Lung (tissue), 12 donors: Measurements from ENCODE around the gene PGD. TPM values are rescaled to one million over a fixed set of nuclear protein-coding genes. Genes with fewer than 3 reads are reported as not detected.

Experiments used
- ATAC-seq: fragments of 200-7000 bp; cut with Tn5 transposase; one replicate; pipeline ENCODE4 v1.9.1; 2020; ENCODE audit warnings: moderate number of reproducible peaks; ENCODE audit not compliant: insufficient read depth, low FRiP score
- DNase-seq, 3 donors: peaks; one replicate each; pipeline ENCODE4 v3.0.0-alpha.2; 2013 to 2017
- H3K27ac ChIP-seq, 2 donors: one replicate each; pipeline ENCODE4 v1.5.1; 2013; ENCODE audit warnings: mild to moderate bottlenecking in 2 of 2, moderate library complexity in 2 of 2, control low read depth in 1 of 2, inconsistent platforms in 1 of 2, low read depth in 1 of 2, low read length in 1 of 2
- H3K27me3 ChIP-seq, 3 donors: one replicate each; pipeline ENCODE4 v1.5.1; 2013; ENCODE audit warnings: low read length in 2 of 3; ENCODE audit not compliant: control insufficient read depth in 3 of 3, insufficient read depth in 3 of 3
- H3K36me3 ChIP-seq, 4 donors: one replicate each; pipeline ENCODE4 v1.5.1; 2013; ENCODE audit warnings: low read length in 4 of 4, mild to moderate bottlenecking in 1 of 4, moderate library complexity in 1 of 4; ENCODE audit not compliant: control insufficient read depth in 4 of 4, insufficient read depth in 4 of 4
- H3K4me1 ChIP-seq, 5 donors: one replicate each; pipeline ENCODE4 v1.5.1; 2013; ENCODE audit warnings: low read length in 5 of 5, mild to moderate bottlenecking in 2 of 5, moderate library complexity in 1 of 5; ENCODE audit not compliant: control insufficient read depth in 5 of 5, insufficient read depth in 5 of 5
- H3K4me3 ChIP-seq: one replicate; pipeline ENCODE4 v1.5.1; 2013; ENCODE audit warnings: mild to moderate bottlenecking, control low read depth, moderate library complexity
- H3K9ac ChIP-seq, 2 donors: one replicate each; pipeline ENCODE4 v1.5.1; 2013; ENCODE audit warnings: low read length in 2 of 2, control low read depth in 1 of 2; ENCODE audit not compliant: insufficient read depth in 1 of 2
- H3K9me3 ChIP-seq, 4 donors: one replicate each; pipeline ENCODE4 v1.5.1; 2013; ENCODE audit warnings: low read length in 3 of 4, mild to moderate bottlenecking in 1 of 4, moderate library complexity in 1 of 4; ENCODE audit not compliant: control insufficient read depth in 4 of 4, insufficient read depth in 3 of 4
- CTCF ChIP-seq: IDR thresholded peaks from 2 replicates; pipeline ENCODE4 v1.5.1; 2012; ENCODE audit warnings: mild to moderate bottlenecking; ENCODE audit errors: control extremely low read depth, extremely low read depth
- WGBS, 2 donors: extraction: QIAGEN DNeasy Blood & Tissue Kit; methylation state at CpG; one replicate each; pipeline ENCODE4 v1.1.7; 2013; 5-methylcytosine and 5-hydroxymethylcytosine counted together
- polyA plus RNA-seq, 2 donors: library from polyadenylated mRNA; stranded (reverse); fragments of 200-250 nt; gene quantifications; one replicate each; pipeline ENCODE4 v1.2.1, GENCODE V29; 2013
- total RNA-seq, 2 donors: library from RNA; depleted of rRNA in 1 of 2; stranded (reverse); fragments of >200 nt in 1 of 2; gene quantifications; one replicate each; pipeline ENCODE4 v1.2.1, GENCODE V29; 2014 to 2021
- donor health status: control.
- donor health status: control.
- donor health status: Bipolar disorder and iron deficiency.
- donor health status: healthy.
- donor health status: DM: yes; HTN: yes; CAD: no.

Gene PGD
- total and polyA plus RNA-seq, 4 donors, result 47.8 to 421 (median 164) TPM

- no peaks in the 10 kb centered on the region for H3K27me3 ChIP-seq
- H3K9me3 ChIP-seq, result no peaks in the 10 kb centered on the region
- ATAC-seq (no peak), DNase-seq (no peak)
- 95 to 97% methylated on average over 4 of the region's 4 CpGs for WGBS, 2 donors
- H3K9ac ChIP-seq, result no peak overlapping the region
- peaks cover 0 to 9% (median 2%) of the 10 kb centered on the region in 5 donors for H3K4me1 ChIP-seq
- no peak overlapping the region for H3K4me3 ChIP-seq
- no peak for TF ChIP-seq CTCF
- no peak overlapping the region for H3K27ac ChIP-seq
- peaks cover 8 to 18% (median 14%) of the 10 kb centered on the region in 4 donors for H3K36me3 ChIP-seq
Observed at GRCh38 chr1:10470043-10470442, 71.2 kb downstream of the PGD start.

Other genes with a start within 250 kb of the PGD start
- gene KIF1B, start 188.5 kb upstream of the PGD start, total RNA-seq, result 10 to 100 TPM; 39.1 to 64.0 TPM
- 1 to 10 TPM; 9.7 to 9.8 TPM for gene KIF1B, start 188.5 kb upstream of the PGD start, polyA plus RNA-seq
- 10 to 100 TPM; 15.5 to 19.5 TPM for gene CENPS, start 31.4 kb downstream of the PGD start, total RNA-seq
- 10 to 100 TPM; 12.5 to 21.0 TPM for gene CENPS, start 31.4 kb downstream of the PGD start, polyA plus RNA-seq
- under 1 TPM in 1 of 2 donors, not detected in 1; 0.40 TPM for gene CORT, start 51.0 kb downstream of the PGD start, total RNA-seq
- under 1 TPM; 0.10 to 0.20 TPM for gene CORT, start 51.0 kb downstream of the PGD start, polyA plus RNA-seq
- 10 to 100 TPM; 32.2 to 37.4 TPM for gene DFFA, start 73.5 kb downstream of the PGD start, total RNA-seq
- 10 to 100 TPM; 13.8 to 21.9 TPM for gene DFFA, start 73.5 kb downstream of the PGD start, polyA plus RNA-seq
- gene PEX14, start 75.9 kb downstream of the PGD start, total RNA-seq, result 10 to 100 TPM; 18.2 to 23.4 TPM
- 10 to 100 TPM; 18.1 to 29.2 TPM for gene PEX14, start 75.9 kb downstream of the PGD start, polyA plus RNA-seq